ENCODE results near the gene KCNK1. TPM values are rescaled to one million over a fixed set of nuclear protein-coding genes. Genes with fewer than 3 reads are reported as not detected.

The KCNK1 gene
- under 0.01 TPM in 2 replicates for total RNA-seq

GRCh38 chr1:233613252-233614172, at the start of gene KCNK1:
KCNK1 (plus strand) TSS chr1:233614106; CDS start chr1:233614172, 66 bp downstream.
- DNase-seq (ENCODE audit: low read depth in 2 of 2): no peak

- no peak for DNase-seq (ENCODE audit: low read depth in 2 of 2)
Measured at GRCh38 chr1:233565313-233565712, 48.6 kb upstream of the KCNK1 start.

- no peak for DNase-seq (ENCODE audit: low read depth in 2 of 2)
Measured at GRCh38 chr1:233566886-233567285, 47.0 kb upstream of the KCNK1 start.

- DNase-seq (ENCODE audit: low read depth in 2 of 2): no peak
Measured at GRCh38 chr1:233569636-233570035, 44.3 kb upstream of the KCNK1 start.

GRCh38 chr1:233570216-233570615, 43.7 kb upstream of the KCNK1 start:
- DNase-seq (ENCODE audit: low read depth in 2 of 2): no peak

GRCh38 chr1:233570706-233571105, 43.2 kb upstream of the KCNK1 start:
- no peak for DNase-seq (ENCODE audit: low read depth in 2 of 2)

GRCh38 chr1:233572896-233573295, 41.0 kb upstream of the KCNK1 start:
- no peak for DNase-seq (ENCODE audit: low read depth in 2 of 2)

GRCh38 chr1:233575450-233575849, 38.5 kb upstream of the KCNK1 start:
- DNase-seq (ENCODE audit: low read depth in 2 of 2): no peak

- DNase-seq (ENCODE audit: low read depth in 2 of 2): no peak
Measured at GRCh38 chr1:233582439-233582838, 31.5 kb upstream of the KCNK1 start.

- DNase-seq (ENCODE audit: low read depth in 2 of 2): no peak
Measured at GRCh38 chr1:233584376-233584775, 29.5 kb upstream of the KCNK1 start.

- DNase-seq (ENCODE audit: low read depth in 2 of 2): no peak
Measured at GRCh38 chr1:233584931-233585330, 29.0 kb upstream of the KCNK1 start.

GRCh38 chr1:233586301-233586700, 27.6 kb upstream of the KCNK1 start:
- no peak for DNase-seq (ENCODE audit: low read depth in 2 of 2)

- DNase-seq (ENCODE audit: low read depth in 2 of 2): no peak
Measured at GRCh38 chr1:233587196-233587595, 26.7 kb upstream of the KCNK1 start.

GRCh38 chr1:233587958-233588799, 25.7 kb upstream of the KCNK1 start:
- DNase-seq (ENCODE audit: low read depth in 2 of 2): no peak

GRCh38 chr1:233597489-233597901, 16.4 kb upstream of the KCNK1 start:
- no peak for DNase-seq (ENCODE audit: low read depth in 2 of 2)

GRCh38 chr1:233598891-233599541, 14.9 kb upstream of the KCNK1 start:
- DNase-seq (ENCODE audit: low read depth in 2 of 2): no peak

GRCh38 chr1:233599542-233600073, 14.3 kb upstream of the KCNK1 start:
- DNase-seq (ENCODE audit: low read depth in 2 of 2): no peak

- no peak for DNase-seq (ENCODE audit: low read depth in 2 of 2)
Measured at GRCh38 chr1:233600488-233600887, 13.4 kb upstream of the KCNK1 start.

- DNase-seq (ENCODE audit: low read depth in 2 of 2): no peak
Measured at GRCh38 chr1:233603478-233603877, 10.4 kb upstream of the KCNK1 start.

GRCh38 chr1:233605205-233605604, 8.7 kb upstream of the KCNK1 start:
- no peak for DNase-seq (ENCODE audit: low read depth in 2 of 2)

GRCh38 chr1:233606813-233607212, 7.1 kb upstream of the KCNK1 start:
- DNase-seq (ENCODE audit: low read depth in 2 of 2): no peak

All from lung microvascular endothelial cell (primary cell).